GM12873 (cell line): Measurements from ENCODE around the gene ARHGAP5.

Experiments
- CTCF ChIP-seq: IDR thresholded peaks from 2 replicates; pipeline ENCODE4 v1.5.1; 2012; ENCODE audit warnings: low read depth, mild to moderate bottlenecking, moderate library complexity, low read length, control low read depth; ENCODE audit not compliant: insufficient read depth; ENCODE audit errors: missing control alignments

ARHGAP5 gene

DNA sequence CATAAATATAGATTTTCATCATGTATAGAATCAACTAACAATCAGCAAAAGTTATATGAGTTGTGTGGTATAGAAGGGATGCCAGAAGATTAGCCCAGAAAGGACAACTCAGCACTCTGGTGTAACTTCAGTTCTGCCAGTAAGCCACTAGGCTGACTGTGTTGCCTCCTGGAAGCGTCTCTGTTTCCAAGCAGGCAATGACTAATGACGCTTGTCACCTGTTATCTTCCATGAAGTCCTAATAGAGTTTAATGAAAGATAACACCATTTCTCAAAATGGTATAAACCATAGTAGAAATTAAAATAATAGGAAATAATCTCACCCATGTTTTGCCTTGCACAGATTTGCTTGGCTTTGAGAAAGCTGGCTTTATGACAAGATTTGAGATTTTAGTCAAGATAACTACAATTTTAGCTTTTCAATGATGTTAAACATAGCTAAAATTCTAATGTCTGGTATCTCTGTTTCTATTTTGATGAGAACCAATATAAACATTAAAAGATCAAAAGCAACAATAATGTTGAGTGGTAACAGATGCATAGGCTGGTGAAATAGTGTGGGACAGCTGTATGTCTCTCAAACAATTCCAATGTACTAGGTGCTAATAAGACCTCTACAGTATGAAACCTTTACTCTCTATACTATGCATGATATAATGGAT is 115.7 kb downstream of the ARHGAP5 start:
- peak; percentile 4 for TF ChIP-seq CTCF

DNA sequence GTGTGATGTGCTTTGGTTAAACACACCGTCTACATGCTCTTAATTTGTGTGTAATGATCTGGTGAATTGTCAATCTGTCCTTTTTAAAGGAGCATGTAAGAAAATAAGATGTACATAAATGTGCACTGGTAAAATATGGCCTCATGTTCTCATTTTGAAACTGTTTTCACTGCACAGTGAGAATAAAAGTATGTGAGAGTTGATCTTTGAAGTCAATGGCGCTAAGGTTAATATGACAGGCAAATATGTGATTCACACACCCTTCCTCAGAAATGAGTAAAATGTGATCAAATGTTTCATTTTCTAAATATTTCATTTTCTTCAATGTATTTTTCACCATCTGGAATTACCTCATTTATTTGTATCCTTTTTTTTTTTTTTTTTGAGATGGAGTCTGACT is 116.4 kb downstream of the ARHGAP5 start:
- TF ChIP-seq CTCF, result no peak

DNA sequence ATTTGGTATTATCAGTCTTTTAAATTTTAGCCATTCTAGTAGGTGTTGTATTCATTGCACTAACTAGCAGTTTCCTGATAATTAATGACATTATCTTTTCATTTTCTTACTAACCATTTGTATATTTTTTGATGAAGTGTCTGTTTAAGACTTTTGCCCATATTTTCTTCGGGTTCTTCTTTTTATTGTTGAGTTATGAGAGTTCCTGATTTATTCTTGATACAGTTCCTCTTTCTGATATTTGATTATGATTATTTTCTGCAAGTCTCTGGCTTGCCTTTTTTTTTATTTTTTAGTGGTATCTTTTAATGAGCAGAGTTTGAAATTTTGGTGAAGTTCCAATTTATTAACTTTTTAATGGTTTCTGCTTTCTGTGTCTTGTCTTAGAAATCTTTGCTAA is 118.5 kb downstream of the ARHGAP5 start:
- TF ChIP-seq CTCF, result no peak

DNA sequence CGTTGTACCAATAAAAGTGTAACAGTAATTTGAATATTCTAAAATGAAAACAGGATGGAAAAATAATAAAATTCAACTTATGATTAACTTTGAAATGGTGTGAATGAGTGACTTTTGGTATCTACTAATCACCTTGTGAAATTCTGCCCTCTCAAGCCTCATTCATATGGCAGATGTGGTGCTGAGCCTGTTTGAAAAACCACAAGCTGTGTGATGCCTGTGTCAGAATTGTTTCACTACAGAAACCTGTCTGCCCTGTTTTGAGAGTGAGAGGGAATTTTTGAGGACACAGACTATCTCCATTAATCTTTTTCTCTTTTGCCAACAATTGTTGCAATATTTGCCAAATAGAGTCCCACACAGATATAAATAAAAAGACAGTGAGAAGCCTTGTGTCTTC is 120.8 kb downstream of the ARHGAP5 start:
- TF ChIP-seq CTCF, result no peak

DNA sequence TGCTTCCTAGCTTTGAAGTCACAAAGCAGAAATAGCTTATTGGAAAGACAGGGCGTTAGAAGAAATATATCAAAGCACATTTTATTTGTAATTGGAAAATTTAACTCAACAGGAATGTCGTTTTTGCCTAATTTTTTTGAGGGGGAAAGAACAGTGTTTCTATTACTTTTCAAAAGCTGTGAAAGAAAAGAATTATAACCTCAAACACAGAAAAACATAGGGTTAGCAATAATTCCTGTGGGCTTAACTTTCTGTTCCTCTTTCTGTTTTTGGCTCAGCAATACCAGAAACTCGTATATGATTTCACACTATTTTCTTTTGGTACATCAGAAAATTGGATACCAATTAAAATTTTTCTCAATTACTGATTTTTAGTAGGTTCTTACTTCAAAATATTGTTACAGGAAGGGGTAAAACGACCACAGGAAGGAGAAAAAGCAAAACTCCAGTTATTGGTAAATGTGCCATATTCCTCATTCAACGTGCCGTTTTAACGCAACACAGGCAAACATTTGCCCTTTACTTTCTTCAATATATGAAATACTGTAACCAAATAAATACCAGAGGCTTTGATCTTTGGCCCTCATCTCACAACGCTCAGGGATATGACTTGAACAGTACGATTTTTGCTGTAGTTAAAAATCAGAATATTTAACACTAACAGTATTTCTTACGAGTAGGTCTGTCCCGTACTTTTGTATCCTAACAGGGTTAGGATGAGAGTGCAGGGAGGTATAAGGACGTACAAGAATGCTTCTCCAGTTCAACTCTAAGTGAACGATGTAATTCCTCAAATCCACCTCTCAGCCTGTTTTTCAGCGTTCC is 123.5 kb downstream of the ARHGAP5 start:
- no peak for TF ChIP-seq CTCF

DNA sequence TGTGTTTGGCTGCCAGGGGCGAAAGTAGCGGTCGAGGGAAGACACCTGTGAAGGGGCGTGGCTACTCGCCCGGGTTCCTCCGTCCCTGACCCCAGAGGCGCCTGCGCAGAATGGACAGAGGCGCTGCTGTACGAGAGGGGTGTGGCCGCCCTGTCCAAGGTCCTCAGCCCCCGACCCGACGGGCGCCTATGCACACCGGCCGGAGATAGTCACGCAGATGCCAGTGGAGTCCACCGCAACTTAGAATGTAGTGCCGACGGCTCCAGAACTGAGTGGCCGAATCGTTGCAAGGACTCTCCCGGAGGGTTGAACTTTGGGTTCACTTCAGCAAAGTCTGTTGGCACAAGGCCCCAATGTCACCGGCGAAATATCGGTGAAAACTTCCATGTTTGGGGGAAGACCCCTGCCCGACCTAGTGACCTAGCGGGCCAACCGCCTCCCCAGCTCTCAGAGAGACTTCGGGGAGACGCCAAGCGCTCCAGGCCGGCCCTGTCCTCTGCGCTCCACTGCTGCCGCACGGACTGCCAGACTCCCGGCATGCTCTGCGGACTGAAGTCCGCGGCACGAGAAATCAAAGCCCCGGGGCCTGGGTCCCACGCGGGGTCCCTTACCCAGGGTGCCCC is 124.2 kb downstream of the ARHGAP5 start:
- TF ChIP-seq CTCF, result no peak

DNA sequence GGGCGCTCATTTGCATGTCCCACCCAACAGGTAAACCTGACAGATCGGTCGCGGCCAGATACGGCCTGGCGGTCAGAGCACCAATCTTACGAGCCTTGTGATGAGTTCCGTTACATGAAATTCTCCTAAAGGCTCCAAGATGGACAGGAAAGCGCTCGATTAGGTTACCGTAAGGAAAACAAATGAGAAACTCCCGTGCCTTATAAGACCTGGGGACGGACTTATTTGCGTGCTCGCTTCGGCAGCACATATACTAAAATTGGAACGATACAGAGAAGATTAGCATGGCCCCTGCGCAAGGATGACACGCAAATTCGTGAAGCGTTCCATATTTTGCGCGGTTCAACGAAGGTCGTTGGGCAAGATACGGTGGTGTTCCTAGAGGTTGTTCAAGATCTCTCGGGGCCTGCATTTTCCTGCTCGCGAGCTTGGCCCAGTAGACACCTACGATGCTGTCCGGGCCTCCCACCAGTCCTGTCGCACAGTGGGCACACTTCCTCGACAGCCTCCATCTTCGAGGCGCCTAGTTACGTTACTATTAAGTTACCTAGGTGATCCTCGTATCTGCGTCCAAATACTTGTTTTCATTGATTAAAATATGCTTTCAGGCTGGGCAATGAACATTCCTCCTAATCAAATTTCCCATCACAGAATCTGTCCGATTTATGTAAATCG is 124.8 kb downstream of the ARHGAP5 start, which contains the start of gene RNU6-7:
Gene RNU6-7, plus strand, starts transcription at position 230 of the 675 bp plus-strand sequence.
- TF ChIP-seq CTCF, result no peak
